Measurements from ENCODE around the gene PRXL2B. TPM values are rescaled to one million over a fixed set of nuclear protein-coding genes. Genes with fewer than 3 reads are reported as not detected.
"Not testable (repeated sequence)": the region's sequence is repeated elsewhere in the genome, so short reads cannot be mapped to it uniquely, and the experiment has no call there.

Gene PRXL2B
- polyA plus RNA-seq, 12 donors = 14.6 to 59.6 (median 18.7) TPM; not detected in 1

- no peak for DNase-seq
These were observed 24.4 kb upstream of the PRXL2B start for GRCh38 chr1:2561898-2562895.

GRCh38 chr1:2563205-2563604 lies 23.4 kb upstream of the PRXL2B start:
- no peak for DNase-seq

GRCh38 chr1:2564006-2564814 lies 22.4 kb upstream of the PRXL2B start:
- DNase-seq = no peak

GRCh38 chr1:2564815-2565374 lies 21.7 kb upstream of the PRXL2B start:
- DNase-seq = no peak

- DNase-seq = no peak
These were observed 20.2 kb upstream of the PRXL2B start for GRCh38 chr1:2566101-2567045.

- no peak for DNase-seq
These were observed 19.4 kb upstream of the PRXL2B start for GRCh38 chr1:2567083-2567679.

GRCh38 chr1:2568187-2568816 lies 18.3 kb upstream of the PRXL2B start:
- DNase-seq = not testable (repeated sequence)

- no peak for DNase-seq
These were observed 17.5 kb upstream of the PRXL2B start for GRCh38 chr1:2569060-2569459.

GRCh38 chr1:2569703-2570102 lies 16.9 kb upstream of the PRXL2B start:
- not testable (repeated sequence) for DNase-seq

- no peak for DNase-seq
These were observed 16.2 kb upstream of the PRXL2B start for GRCh38 chr1:2570332-2570731.

- DNase-seq = no peak
These were observed 15.2 kb upstream of the PRXL2B start for GRCh38 chr1:2571348-2571747.

GRCh38 chr1:2573250-2573920 lies 13.2 kb upstream of the PRXL2B start:
- no peak for DNase-seq

GRCh38 chr1:2574350-2574749 lies 12.2 kb upstream of the PRXL2B start:
- DNase-seq = no peak

- DNase-seq = no peak
These were observed 10.5 kb upstream of the PRXL2B start for GRCh38 chr1:2575801-2576663.

- DNase-seq = not testable (repeated sequence)
These were observed 9.0 kb upstream of the PRXL2B start for GRCh38 chr1:2577565-2578075.

GRCh38 chr1:2578758-2579118 lies 7.8 kb upstream of the PRXL2B start:
- DNase-seq = no peak

GRCh38 chr1:2580691-2581090 lies 5.9 kb upstream of the PRXL2B start:
- no peak for DNase-seq

- no peak for DNase-seq
These were observed 4.2 kb upstream of the PRXL2B start for GRCh38 chr1:2582391-2582790.
